GM19397 (cell line): ENCODE results near the gene CCDC27.
"Not testable (repeated sequence)": the region's sequence is repeated elsewhere in the genome, so short reads cannot be mapped to it uniquely, and the experiment has no call there.

Experiments used
- ATAC-seq: cut with Tn5 transposase; IDR thresholded peaks from one replicate; pipeline ENCODE4 v1.9.1; 2021; ENCODE audit warnings: mild to moderate bottlenecking, moderate library complexity; ENCODE audit not compliant: unreplicated experiment

CCDC27 gene

DNA sequence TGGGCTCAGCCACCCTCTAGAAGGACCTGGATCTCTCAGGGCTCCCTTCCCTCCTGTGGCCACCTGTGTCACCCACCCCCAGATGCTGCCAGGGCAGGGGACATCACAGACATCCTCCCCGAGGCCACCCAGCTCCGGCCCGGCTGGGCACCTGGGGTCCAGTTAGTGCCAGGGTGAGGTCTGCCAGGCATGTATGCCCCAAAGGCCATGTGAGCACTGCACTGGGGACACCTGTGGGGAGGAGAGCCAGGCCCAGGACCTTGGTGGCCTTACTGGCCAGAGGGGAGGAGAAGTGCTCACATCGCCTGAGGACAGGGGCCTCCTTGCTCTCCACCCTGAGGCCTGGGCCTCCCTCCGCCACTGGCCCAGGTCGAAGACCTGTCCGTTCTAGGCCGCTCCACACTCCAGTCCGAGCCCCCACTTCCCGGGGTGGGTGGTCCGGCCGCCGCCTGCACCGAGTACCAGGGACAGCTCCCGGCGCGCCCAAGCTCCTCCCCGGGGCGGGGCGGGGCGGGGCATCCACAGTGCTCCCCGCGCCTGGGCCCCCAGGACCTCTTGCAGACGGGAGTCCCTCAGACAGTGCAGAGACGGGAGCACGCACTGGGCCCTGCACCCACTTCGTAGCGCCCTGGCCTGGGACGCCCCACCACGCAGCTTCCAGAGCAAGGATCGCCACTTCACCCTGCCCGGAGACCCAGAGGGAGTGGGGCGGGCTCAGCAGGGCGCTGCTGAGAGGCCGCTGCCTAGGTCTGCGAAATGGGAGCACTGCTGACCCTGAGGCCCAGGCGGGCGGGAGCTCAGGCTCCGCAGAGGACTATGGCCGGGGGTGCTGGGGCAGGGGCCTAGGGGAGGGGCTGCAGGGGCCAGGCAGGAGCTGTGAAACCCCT is 34.3 kb upstream of the CCDC27 start:
- no peak for ATAC-seq

GRCh38 chr1:3718764-3719163 is 33.5 kb upstream of the CCDC27 start:
- ATAC-seq, result no peak

DNA sequence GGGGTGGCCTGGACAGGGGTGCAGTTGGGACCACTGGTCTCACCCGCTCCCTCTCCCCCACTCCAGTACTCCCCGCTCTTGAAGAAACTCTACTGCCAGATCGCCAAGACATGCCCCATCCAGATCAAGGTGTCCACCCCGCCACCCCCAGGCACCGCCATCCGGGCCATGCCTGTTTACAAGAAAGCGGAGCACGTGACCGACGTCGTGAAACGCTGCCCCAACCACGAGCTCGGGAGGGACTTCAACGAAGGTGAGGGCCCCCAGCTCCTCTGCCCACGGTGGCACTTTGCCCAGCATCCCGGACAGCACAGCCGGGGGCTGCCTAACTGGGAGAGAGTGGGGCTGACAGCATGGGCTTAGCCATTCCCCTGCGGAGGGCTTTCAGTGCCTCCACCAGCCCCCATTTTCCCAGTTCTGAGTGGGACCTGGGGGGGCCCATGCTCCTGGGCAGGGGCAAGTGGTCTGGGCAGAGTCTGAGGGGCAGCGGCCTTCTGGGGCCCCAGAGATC is 30.2 kb upstream of the CCDC27 start:
- no peak for ATAC-seq

GRCh38 chr1:3722846-3723245 is 29.4 kb upstream of the CCDC27 start:
- ATAC-seq, result no peak

- not testable (repeated sequence) for ATAC-seq
These were observed 27.7 kb upstream of the CCDC27 start for GRCh38 chr1:3724416-3725030.

DNA sequence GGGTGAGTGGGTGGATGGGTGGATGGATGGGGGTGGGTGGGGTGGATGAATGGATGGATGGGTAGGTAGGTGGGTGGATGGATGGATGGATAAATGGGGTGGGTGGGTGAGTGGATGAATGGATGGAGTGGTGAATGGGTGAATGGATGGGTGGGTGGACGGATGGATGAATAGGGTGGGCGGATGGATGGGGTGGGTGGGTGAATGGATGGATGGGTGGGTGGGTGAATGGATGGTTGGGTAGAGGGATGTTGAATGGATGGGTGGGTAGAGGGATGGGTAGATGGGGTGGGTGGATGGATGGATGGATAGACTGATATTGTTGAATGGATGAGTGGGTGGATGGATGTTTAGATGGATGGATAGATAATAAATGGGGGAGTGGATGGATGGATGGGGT is 26.9 kb upstream of the CCDC27 start:
- ATAC-seq, result no peak

- no peak for ATAC-seq
These were observed 25.0 kb upstream of the CCDC27 start for GRCh38 chr1:3727042-3727824.

DNA sequence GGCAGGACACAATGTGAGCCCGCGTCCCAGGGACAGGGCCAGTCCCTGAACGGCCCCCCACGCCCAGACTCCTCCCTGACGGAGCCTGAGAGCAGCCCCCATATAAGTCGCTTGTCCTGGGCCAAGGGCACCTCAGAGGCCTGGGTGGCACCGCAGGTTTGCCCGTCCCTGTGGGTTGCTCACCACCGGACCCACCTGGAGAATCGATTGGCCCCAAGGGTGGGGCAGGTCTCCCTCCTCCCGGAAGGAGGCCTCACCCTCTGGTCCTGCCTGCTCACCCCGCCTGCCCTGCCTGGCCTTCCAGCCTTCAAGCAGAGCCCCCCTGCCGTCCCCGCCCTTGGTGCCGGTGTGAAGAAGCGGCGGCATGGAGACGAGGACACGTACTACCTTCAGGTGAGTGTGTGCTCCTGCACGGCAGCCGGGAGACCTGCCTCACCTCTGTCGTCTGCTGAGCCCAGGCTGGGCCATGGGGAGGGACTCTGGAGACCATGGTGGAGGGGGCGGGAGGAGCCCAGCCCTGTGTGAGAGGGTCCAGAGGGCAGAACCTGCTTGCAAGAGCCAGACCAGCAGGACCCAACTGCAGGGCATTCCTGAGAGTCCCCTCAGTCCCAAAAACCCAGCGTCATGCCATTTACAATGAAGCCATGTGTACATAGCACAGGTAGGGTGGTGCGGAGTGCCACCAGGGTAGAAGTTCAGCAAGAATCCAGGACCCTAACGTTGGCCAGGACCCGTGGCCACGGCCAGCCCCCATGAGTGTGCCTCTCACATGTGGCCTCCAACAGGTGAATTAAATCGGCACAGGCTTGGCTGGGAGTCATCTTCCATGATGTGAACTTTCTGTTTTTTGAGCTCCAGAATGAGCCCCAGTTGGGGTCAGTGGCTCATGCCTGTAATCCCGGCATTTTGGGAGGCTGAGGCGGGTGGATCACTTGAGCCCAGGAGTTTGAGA is 24.1 kb upstream of the CCDC27 start:
- ATAC-seq, result no peak

GRCh38 chr1:3729594-3730542 is 22.4 kb upstream of the CCDC27 start:
- ATAC-seq, result no peak

GRCh38 chr1:3730543-3731247 is 21.6 kb upstream of the CCDC27 start:
- ATAC-seq, result no peak

DNA sequence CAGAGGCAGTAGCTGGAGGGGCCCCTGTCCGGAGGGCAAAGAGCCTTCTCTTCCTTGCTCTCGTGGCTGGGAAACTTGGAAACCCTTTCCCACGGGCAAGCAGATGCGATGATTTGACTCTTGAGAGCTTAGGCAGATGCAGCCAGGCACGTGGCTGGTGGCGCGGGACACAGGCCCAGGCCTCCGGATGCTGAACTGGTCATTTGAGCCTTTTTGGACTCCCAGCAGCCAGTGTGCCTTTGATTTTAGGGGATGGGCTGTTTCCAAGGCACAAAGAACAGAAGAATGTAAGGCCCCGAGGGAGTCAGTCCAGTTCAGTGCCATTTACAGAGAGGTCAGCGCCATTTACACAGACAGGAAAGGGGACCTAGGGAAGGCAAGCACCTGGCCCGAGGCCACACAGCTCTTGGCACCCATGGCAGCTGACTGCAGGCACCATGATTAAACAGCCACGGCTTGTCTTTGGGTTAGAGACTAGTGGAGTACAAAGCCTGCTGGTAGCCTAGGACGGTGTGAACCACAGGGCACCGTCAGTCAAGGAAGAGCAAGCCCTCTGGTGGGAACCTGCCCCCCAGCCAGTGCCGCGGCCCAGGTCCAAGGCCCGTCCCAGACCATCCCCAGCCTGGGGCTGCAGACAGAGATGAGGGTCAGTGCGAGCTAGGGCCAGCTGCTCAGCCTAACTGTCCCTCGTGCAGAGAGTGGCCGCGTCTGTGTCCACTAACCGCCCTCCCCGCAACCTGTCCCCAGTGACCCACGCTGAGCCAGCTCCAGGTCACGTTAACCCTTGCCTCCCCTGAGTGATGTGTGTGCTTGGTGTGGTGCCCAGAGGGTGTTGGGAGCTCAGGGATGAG is 20.4 kb upstream of the CCDC27 start:
- no peak for ATAC-seq

DNA sequence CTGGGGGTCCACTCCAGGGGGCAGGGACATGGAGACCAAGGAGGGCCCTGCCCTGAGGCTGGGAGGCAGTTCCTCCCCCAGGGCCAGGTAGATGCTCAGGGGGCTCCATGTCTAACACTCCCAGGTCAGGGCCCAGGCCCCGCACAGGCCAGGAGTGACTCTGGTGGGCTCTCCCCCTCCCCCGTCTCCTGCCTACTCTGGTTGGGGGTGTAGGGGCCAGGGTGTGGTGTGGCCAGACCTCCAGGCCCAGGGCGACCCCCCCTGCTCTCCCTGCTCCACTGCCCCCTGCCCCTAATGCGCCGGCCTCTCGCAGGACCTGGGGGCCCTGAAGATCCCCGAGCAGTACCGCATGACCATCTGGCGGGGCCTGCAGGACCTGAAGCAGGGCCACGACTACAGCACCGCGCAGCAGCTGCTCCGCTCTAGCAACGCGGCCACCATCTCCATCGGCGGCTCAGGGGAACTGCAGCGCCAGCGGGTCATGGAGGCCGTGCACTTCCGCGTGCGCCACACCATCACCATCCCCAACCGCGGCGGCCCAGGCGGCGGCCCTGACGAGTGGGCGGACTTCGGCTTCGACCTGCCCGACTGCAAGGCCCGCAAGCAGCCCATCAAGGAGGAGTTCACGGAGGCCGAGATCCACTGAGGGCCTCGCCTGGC is 19.7 kb upstream of the CCDC27 start:
- ATAC-seq, result no peak

GRCh38 chr1:3733094-3733882 is 19.0 kb upstream of the CCDC27 start:
- ATAC-seq, result no peak

DNA sequence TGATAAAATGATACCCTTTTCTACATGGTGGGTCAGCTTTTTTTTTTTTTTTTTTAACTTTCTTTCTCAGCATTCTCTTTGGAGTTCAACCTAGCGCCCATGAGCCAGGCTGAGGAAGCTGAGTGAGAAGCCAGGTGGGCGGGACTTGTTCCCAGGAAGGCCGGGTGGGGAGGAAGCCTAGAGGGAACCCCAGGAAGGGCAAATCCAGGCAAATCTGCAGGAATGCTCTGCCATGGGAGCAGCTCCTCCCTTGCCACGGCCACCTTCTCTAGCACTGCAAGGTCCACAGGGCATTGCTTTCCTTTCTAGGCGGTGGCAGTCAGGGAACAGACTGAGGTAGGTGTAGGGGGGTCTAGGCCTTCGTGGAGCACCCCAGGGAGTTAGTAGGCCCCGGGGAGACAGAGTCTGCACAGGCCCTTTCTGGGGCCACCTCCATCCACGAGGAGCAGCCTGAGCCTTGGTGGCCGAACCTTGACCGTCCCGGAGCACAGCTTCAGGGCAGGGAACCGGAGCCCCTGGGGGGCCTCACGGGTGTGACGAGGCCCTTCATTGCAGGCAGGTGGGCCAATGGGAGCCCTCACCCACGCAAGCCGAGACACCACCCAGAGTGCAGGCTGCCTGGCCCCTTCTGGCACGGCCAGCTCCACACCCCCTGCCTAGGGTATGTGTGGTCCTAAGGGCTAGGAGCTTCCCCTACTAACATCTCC is 18.2 kb upstream of the CCDC27 start:
- ATAC-seq, result no peak

DNA sequence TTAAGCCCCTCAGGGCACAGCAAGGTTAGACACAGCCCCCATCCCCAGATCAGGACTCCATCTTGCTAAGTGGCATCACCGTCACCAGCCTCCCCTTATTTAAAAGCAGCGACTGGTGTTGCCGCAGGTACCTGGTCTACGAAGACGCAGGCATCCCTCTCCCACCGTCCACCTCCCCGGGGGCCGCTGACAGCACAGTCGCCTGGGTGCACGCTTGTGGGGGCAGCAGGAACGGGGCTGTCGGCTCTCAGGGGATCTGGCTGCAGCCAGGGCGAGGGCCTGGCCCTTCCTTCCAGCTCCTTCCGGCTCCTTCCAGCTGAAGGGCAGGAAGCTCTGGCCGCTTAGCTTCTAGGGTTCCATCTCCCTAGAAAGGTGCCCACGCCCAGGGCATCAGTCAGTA is 17.6 kb upstream of the CCDC27 start:
- no peak for ATAC-seq
